Activated CD8-positive, alpha-beta memory T cell treated with anti-CD3 and anti-CD28 coated beads, Interleukin-2, amount 50 U/mL, for 48 hours (primary cell): Measurements from ENCODE around the gene USP49.
"Not testable (repeated sequence)": the region's sequence is repeated elsewhere in the genome, so short reads cannot be mapped to it uniquely, and the experiment has no call there.

Experiments used
- DNase-seq: peaks from one replicate; pipeline ENCODE4 v3.0.0-alpha.2; 2020

The USP49 gene

GRCh38 chr6:41871691-41872090, 23.5 kb downstream of the USP49 start:
- DNase-seq: no peak

GRCh38 chr6:41859356-41859755, 35.8 kb downstream of the USP49 start:
- no peak for DNase-seq

- DNase-seq: no peak
Measured at GRCh38 chr6:41858703-41859102, 36.5 kb downstream of the USP49 start.

- no peak for DNase-seq
Measured at GRCh38 chr6:41850861-41851260, 44.3 kb downstream of the USP49 start.

GRCh38 chr6:41846666-41847237, 48.4 kb downstream of the USP49 start:
- peak; percentile 51 for DNase-seq

- DNase-seq: no peak
Measured at GRCh38 chr6:41843178-41843577, 52.0 kb downstream of the USP49 start.

GRCh38 chr6:41840326-41840725, 54.8 kb downstream of the USP49 start:
- DNase-seq: no peak

- no peak for DNase-seq
Measured at GRCh38 chr6:41836660-41837052, 58.5 kb downstream of the USP49 start.

- no peak for DNase-seq
Measured at GRCh38 chr6:41836022-41836659, 59.0 kb downstream of the USP49 start.

GRCh38 chr6:41832263-41832662, 62.9 kb downstream of the USP49 start:
- no peak for DNase-seq

GRCh38 chr6:41826343-41827022, 68.7 kb downstream of the USP49 start:
- DNase-seq: no peak

GRCh38 chr6:41824571-41825569, 70.3 kb downstream of the USP49 start:
- DNase-seq: no peak

GRCh38 chr6:41823178-41823577, 72.0 kb downstream of the USP49 start:
- no peak for DNase-seq

GRCh38 chr6:41822021-41822420, 73.2 kb downstream of the USP49 start:
- DNase-seq: no peak

- no peak for DNase-seq
Measured at GRCh38 chr6:41821266-41821665, 73.9 kb downstream of the USP49 start.

GRCh38 chr6:41818271-41819054, 76.7 kb downstream of the USP49 start:
- no peak for DNase-seq

- DNase-seq: no peak
Measured at GRCh38 chr6:41815587-41815986, 79.6 kb downstream of the USP49 start.

GRCh38 chr6:41814629-41815028, 80.5 kb downstream of the USP49 start:
- DNase-seq: no peak

GRCh38 chr6:41813956-41814355, 81.2 kb downstream of the USP49 start:
- no peak for DNase-seq

- DNase-seq: no peak
Measured at GRCh38 chr6:41813469-41813868, 81.7 kb downstream of the USP49 start.

- DNase-seq: not testable (repeated sequence)
Measured at GRCh38 chr6:41811946-41812345, 83.2 kb downstream of the USP49 start.

- no peak for DNase-seq
Measured at GRCh38 chr6:41811095-41811494, 84.1 kb downstream of the USP49 start.
